SK-N-SH (cell line): ENCODE measurements around the gene AUTS2.

ENCODE experiments used
- ELF1 ChIP-seq: IDR thresholded peaks from 2 replicates; pipeline ENCODE4 v1.4.0; 2012
- EP300 ChIP-seq, 2 experiments: IDR thresholded peaks; 2 replicates each; pipeline versions ENCODE4 v1.4.0 to v1.6.1; 2012; ENCODE audit warnings: borderline replicate concordance in 1 of 2, low read depth in 1 of 2, low read length in 1 of 2
- FOXJ3 ChIP-seq: sonication (generic); formaldehyde crosslinking; IDR thresholded peaks from 2 replicates; pipeline ENCODE4 v1.5.1; 2020; ENCODE audit warnings: mild to moderate bottlenecking, missing genetic modification reagents
- NFIC ChIP-seq: IDR thresholded peaks from 2 replicates; pipeline ENCODE4 v1.4.0; 2012; ENCODE audit warnings: borderline replicate concordance
- RCOR1 ChIP-seq: fragments of 150-350 bp; IDR thresholded peaks from 2 replicates; pipeline ENCODE4 v1.6.1; 2017; ENCODE audit warnings: antibody characterized with exemption, low read length
- RXRA ChIP-seq: IDR thresholded peaks from 2 replicates; pipeline ENCODE4 v1.4.0; 2012; ENCODE audit warnings: low read depth, mild to moderate bottlenecking, borderline replicate concordance
- SIN3A ChIP-seq: IDR thresholded peaks from 2 replicates; pipeline ENCODE4 v1.6.1; 2012; ENCODE audit warnings: low read depth, mild to moderate bottlenecking, low read length, moderate library complexity, borderline replicate concordance
- TAF1 ChIP-seq: IDR thresholded peaks from 2 replicates; pipeline ENCODE4 v1.6.1; 2012; ENCODE audit warnings: low read depth, mild to moderate bottlenecking, low read length, moderate library complexity, borderline replicate concordance
- ZBTB33 ChIP-seq: IDR thresholded peaks from 2 replicates; pipeline ENCODE4 v1.4.0; 2012; ENCODE audit warnings: low read depth, borderline replicate concordance
- TF ChIP-seq, protein P1 (sequence below): fragments of 200-600 bp; sonication (generic); IDR thresholded peaks from 2 replicates; pipeline ENCODE4 v1.6.1; 2017; ENCODE audit warnings: antibody characterized with exemption, mild to moderate bottlenecking, moderate library complexity
- TF ChIP-seq, protein P2 (sequence below): IDR thresholded peaks from 2 replicates; pipeline ENCODE4 v1.4.0; 2012; ENCODE audit warnings: low read depth, borderline replicate concordance
- TF ChIP-seq, protein P3 (sequence below): fragments of 150-350 bp; IDR thresholded peaks from 2 replicates; pipeline ENCODE4 v1.6.1; 2017; ENCODE audit warnings: antibody characterized with exemption, low read length, low read depth, borderline replicate concordance

DNA sequence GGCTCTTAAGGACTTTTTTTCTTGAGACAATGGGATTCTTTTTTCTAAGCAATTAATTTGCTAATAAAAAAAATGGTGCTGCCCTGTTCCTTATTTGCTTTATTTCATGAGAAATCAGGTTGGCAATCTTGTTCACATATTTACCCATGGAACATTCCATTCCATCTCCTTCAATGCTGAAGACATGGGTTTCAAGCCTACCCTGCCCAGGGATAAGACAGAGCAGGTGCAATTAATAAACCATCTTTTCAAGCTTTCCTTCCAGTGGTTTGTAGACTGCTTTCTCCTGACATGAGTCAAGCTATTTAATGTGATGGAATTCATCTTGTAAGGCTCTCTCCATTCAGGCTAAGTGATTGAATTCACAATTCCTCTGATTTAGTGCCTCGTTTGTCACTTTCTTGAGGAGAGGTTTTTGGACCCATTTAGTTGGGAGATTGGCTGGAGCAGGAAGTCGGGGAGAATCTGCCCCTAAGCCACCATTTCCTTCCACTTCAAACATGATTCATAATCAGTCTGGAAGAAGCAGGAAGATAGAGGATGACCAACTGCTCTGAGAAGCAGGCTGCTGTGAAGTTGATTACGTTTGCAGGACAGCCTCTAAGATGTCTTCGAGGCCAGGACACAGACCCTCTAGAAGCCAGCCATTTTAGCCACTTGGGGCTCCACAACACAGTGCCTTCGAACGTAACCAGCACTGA lies 981.3 kb downstream of the AUTS2 start:
- TF ChIP-seq, protein P1, sequence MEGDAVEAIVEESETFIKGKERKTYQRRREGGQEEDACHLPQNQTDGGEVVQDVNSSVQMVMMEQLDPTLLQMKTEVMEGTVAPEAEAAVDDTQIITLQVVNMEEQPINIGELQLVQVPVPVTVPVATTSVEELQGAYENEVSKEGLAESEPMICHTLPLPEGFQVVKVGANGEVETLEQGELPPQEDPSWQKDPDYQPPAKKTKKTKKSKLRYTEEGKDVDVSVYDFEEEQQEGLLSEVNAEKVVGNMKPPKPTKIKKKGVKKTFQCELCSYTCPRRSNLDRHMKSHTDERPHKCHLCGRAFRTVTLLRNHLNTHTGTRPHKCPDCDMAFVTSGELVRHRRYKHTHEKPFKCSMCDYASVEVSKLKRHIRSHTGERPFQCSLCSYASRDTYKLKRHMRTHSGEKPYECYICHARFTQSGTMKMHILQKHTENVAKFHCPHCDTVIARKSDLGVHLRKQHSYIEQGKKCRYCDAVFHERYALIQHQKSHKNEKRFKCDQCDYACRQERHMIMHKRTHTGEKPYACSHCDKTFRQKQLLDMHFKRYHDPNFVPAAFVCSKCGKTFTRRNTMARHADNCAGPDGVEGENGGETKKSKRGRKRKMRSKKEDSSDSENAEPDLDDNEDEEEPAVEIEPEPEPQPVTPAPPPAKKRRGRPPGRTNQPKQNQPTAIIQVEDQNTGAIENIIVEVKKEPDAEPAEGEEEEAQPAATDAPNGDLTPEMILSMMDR = no peak
- no peak for TF ChIP-seq ZBTB33
- 0 out of 4 replicates have a peak, but pooled peaks of 1 of the 2 experiments have one; percentile 14 for TF ChIP-seq EP300 (IDR thresholded peaks at IDR 0.05; ENCODE audit: borderline replicate concordance in 1 of 2, low read depth in 1 of 2, low read length in 1 of 2)
- no peak for TF ChIP-seq SIN3A
- TF ChIP-seq, protein P2, sequence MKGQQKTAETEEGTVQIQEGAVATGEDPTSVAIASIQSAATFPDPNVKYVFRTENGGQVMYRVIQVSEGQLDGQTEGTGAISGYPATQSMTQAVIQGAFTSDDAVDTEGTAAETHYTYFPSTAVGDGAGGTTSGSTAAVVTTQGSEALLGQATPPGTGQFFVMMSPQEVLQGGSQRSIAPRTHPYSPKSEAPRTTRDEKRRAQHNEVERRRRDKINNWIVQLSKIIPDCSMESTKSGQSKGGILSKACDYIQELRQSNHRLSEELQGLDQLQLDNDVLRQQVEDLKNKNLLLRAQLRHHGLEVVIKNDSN = no peak
- no peak for TF ChIP-seq TAF1
- no peak for TF ChIP-seq RCOR1
- TF ChIP-seq RXRA = no peak
- TF ChIP-seq ELF1 = no peak
- TF ChIP-seq, protein P3, sequence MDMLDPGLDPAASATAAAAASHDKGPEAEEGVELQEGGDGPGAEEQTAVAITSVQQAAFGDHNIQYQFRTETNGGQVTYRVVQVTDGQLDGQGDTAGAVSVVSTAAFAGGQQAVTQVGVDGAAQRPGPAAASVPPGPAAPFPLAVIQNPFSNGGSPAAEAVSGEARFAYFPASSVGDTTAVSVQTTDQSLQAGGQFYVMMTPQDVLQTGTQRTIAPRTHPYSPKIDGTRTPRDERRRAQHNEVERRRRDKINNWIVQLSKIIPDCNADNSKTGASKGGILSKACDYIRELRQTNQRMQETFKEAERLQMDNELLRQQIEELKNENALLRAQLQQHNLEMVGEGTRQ = no peak
- TF ChIP-seq FOXJ3 = no peak
- TF ChIP-seq NFIC = no peak
